Neural cell (in vitro differentiated cells): ENCODE data around the gene NCOR1.

Experiments used
- EP300 ChIP-seq: fragments of 450-650 bp; conservative IDR thresholded peaks from 2 replicates; pipeline ENCODE4 v1.6.1; 2014; ENCODE audit warnings: antibody characterized with exemption, mild to moderate bottlenecking, moderate library complexity; ENCODE audit not compliant: poor library complexity, severe bottlenecking
- TF ChIP-seq, protein P1 (sequence below): fragments of 450-650 bp; IDR thresholded peaks from 2 replicates; pipeline ENCODE4 v1.5.1; 2014; ENCODE audit warnings: antibody characterized with exemption, mild to moderate bottlenecking, moderate library complexity; ENCODE audit not compliant: poor library complexity, severe bottlenecking

DNA sequence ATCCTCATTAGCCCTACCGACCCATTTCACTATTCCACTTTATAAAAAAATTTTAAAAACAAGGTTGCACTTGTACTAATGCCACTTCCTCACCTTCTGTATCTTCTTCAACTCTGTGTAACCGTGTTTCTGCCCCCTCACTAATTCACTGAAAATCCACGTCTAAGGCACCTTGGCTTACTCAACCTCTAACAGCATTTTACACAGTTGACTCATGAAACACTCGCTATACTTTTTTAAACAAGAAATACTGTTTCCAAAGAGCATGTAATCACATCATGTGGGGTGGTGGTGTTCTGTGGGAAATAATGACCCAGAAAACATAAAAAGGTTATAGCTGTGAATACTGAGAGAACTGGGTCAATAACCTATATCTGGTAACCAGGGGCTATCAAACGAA lies 79.9 kb downstream of the NCOR1 start:
- TF ChIP-seq EP300: no peak
- TF ChIP-seq, protein P1, sequence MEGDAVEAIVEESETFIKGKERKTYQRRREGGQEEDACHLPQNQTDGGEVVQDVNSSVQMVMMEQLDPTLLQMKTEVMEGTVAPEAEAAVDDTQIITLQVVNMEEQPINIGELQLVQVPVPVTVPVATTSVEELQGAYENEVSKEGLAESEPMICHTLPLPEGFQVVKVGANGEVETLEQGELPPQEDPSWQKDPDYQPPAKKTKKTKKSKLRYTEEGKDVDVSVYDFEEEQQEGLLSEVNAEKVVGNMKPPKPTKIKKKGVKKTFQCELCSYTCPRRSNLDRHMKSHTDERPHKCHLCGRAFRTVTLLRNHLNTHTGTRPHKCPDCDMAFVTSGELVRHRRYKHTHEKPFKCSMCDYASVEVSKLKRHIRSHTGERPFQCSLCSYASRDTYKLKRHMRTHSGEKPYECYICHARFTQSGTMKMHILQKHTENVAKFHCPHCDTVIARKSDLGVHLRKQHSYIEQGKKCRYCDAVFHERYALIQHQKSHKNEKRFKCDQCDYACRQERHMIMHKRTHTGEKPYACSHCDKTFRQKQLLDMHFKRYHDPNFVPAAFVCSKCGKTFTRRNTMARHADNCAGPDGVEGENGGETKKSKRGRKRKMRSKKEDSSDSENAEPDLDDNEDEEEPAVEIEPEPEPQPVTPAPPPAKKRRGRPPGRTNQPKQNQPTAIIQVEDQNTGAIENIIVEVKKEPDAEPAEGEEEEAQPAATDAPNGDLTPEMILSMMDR: no peak
